Measurements from ENCODE around the gene TNS3. TPM values are rescaled to one million over a fixed set of nuclear protein-coding genes. Genes with fewer than 3 reads are reported as not detected.

TNS3 gene
- polyA plus RNA-seq, 1 of the 3 experiments (the other 2 are of a cell fraction): 72.3 TPM

DNA sequence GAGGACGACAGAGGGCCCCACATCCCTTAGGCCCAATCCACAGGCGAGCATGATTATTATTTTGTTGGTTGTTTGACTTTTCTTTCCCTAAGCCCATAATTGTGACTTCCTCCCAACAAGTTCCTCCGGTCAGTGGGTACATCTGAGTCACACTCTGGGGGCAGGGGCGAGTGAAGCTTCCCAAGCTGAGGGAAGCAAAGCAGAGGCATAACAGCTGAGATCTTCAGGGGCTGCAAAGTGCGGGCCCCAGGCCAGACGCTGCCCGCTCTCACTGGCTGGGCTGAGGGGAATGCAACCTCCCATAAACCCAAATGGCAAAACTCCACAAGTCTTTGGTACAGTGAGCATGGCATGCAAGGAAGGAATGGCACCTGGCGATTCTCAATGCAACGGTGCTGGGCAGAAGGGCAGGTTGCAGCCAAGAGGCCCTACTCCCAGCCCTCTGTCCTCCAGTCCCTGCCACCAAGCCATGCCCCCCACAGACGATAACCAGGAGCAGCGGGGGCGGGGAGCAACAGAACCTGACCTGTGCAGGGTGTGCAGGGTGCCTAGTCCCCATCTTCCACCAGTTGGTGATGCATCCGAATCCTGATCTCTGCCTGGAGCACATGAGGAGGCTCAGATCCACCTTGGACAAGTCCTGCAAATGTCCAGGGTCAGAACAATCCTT lies 25.3 kb downstream of the TNS3 start (continued):
- TF ChIP-seq TAF1 (IDR thresholded peaks at IDR 0.05; ENCODE audit: borderline replicate concordance, low read depth, low read length) (no peak), MXI1 (IDR thresholded peaks at IDR 0.05; ENCODE audit: low read depth, low read length) (no peak), NRF1 (IDR thresholded peaks at IDR 0.05; ENCODE audit: low read depth, low read length) (no peak), RAD21 (IDR thresholded peaks at IDR 0.05; ENCODE audit: low read length) (no peak)

DNA sequence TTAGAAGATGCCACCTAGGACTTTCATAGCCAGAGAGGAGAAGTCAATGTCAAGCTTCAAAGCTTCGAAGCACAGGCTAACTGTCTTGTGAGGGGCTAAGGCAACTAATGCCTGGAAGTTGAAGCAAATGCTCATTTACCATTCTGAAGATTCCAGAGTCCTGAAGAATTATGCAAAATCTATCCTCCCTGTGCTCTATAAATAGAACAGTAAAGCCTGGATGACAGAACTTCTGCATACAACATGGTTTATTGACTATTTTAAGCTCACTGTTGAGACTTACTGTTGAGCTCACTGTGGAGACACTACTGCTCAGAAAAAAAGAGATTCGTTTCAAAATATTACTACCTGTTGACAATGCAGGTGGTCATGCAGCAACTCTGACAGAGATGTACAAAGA lies 28.6 kb downstream of the TNS3 start:
- H3K36me3 ChIP-seq (replicated peaks in 1 of 2; ENCODE audit: control insufficient read depth in 1 of 2, insufficient read depth in 2 of 2, low read length in 1 of 2): peaks cover 3 to 15% of the 10 kb centered on the region in 2 experiments
- peaks cover 3 to 31% of the 10 kb centered on the region in 2 experiments; a peak in 3 of 4 replicates for H3K4me1 ChIP-seq (ENCODE audit: control insufficient read depth in 1 of 2, insufficient read depth in 2 of 2, low read depth in 1 of 2, low read length in 1 of 2)
- H3K4me2 ChIP-seq: no peak overlapping the region
- H3K27me3 ChIP-seq (ENCODE audit: insufficient read depth): no peaks in the 10 kb centered on the region
- no peak for TF ChIP-seq RCOR1 (IDR thresholded peaks at IDR 0.05; ENCODE audit: low read length)
- no peak for TF ChIP-seq NRF1 (IDR thresholded peaks at IDR 0.05; ENCODE audit: low read depth, low read length)
- TF ChIP-seq, protein P1, sequence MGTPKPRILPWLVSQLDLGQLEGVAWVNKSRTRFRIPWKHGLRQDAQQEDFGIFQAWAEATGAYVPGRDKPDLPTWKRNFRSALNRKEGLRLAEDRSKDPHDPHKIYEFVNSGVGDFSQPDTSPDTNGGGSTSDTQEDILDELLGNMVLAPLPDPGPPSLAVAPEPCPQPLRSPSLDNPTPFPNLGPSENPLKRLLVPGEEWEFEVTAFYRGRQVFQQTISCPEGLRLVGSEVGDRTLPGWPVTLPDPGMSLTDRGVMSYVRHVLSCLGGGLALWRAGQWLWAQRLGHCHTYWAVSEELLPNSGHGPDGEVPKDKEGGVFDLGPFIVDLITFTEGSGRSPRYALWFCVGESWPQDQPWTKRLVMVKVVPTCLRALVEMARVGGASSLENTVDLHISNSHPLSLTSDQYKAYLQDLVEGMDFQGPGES (IDR thresholded peaks at IDR 0.05; ENCODE audit: low read depth, low read length): no peak
- TF ChIP-seq, protein P2, sequence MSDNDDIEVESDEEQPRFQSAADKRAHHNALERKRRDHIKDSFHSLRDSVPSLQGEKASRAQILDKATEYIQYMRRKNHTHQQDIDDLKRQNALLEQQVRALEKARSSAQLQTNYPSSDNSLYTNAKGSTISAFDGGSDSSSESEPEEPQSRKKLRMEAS (IDR thresholded peaks at IDR 0.05; ENCODE audit: low read depth): no peak
- no peak for TF ChIP-seq MEF2A (IDR thresholded peaks at IDR 0.05; ENCODE audit: borderline replicate concordance, low read depth)
- TF ChIP-seq, protein P3, sequence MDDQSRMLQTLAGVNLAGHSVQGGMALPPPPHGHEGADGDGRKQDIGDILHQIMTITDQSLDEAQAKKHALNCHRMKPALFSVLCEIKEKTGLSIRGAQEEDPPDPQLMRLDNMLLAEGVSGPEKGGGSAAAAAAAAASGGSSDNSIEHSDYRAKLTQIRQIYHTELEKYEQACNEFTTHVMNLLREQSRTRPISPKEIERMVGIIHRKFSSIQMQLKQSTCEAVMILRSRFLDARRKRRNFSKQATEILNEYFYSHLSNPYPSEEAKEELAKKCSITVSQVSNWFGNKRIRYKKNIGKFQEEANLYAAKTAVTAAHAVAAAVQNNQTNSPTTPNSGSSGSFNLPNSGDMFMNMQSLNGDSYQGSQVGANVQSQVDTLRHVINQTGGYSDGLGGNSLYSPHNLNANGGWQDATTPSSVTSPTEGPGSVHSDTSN (IDR thresholded peaks at IDR 0.05): no peak
- TF ChIP-seq TCF12 (IDR thresholded peaks at IDR 0.05): no peak
- peaks cover 6% of the 10 kb centered on the region for H4K20me1 ChIP-seq (ENCODE audit: insufficient read depth)
- ChIA-PET CTCF (interaction anchor here (1.3 to 2.2 kb wide), 2 partner anchors 9 to 266 kb away, joined by 5 to 6 read pairs; no protein-coding TSS in a partner anchor), POLR2A (no interaction called here)
- no peaks in the 10 kb centered on the region for H3K9me2 ChIP-seq
- no peak overlapping the region for H3K9ac ChIP-seq
- peaks cover 16% of the 10 kb centered on the region for H3F3A ChIP-seq (replicated peaks; ENCODE audit: insufficient read depth)
- WGBS (ENCODE audit: low lambda C conversion rate): 98% methylated on average over 2 of the region's 2 CpGs
- DNase-seq: no peak
- no peak overlapping the region for H3K4me3 ChIP-seq (ENCODE audit: low read depth in 2 of 2, low read length in 1 of 2)
- no peak overlapping the region for H2AFZ ChIP-seq (ENCODE audit: low read depth)
- no peaks in the 10 kb centered on the region for H3K9me3 ChIP-seq
- H3K79me2 ChIP-seq (ENCODE audit: insufficient read depth): peaks cover 34% of the 10 kb centered on the region; the same call in 1 of the 2 replicates
- H3K27ac ChIP-seq (ENCODE audit: low read depth in 2 of 2, low read length in 1 of 2): no peak overlapping the region

DNA sequence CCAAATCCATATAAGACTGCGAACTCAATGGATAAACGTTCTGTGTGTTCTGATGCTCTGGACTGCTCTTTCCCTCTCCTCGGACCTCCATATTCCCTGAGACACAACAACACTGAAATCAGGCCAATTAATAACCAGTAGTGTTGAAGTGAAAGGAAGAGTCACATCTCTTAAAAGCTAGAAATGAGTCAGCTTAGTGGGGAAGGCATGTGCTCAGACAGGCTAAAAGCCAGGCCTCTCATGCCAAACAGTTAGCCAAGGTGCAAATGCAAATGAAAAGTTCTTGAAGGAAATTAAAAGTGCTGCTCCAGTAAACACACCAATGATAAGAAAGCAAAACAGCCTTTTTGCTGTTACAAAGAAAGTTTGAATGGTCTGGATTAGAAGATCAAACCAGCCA lies 29.3 kb downstream of the TNS3 start:
- Histone ChIP-seq H3K9me3 (no peaks in the 10 kb centered on the region), H3K27me3 (ENCODE audit: insufficient read depth) (no peaks in the 10 kb centered on the region), H4K20me1 (ENCODE audit: insufficient read depth) (peaks cover 12% of the 10 kb centered on the region), H3K9me2 (no peaks in the 10 kb centered on the region), H3K79me2 (ENCODE audit: insufficient read depth) (peaks cover 36% of the 10 kb centered on the region; the same call in 1 of the 2 replicates), H3K4me2 (no peak overlapping the region), H3K4me1 (ENCODE audit: control insufficient read depth in 1 of 2, insufficient read depth in 2 of 2, low read depth in 1 of 2, low read length in 1 of 2) (peaks cover 3 to 25% of the 10 kb centered on the region in 2 experiments; a peak in 3 of 4 replicates), H3K36me3 (replicated peaks in 1 of 2; ENCODE audit: control insufficient read depth in 1 of 2, insufficient read depth in 2 of 2, low read length in 1 of 2) (peaks cover 3 to 15% of the 10 kb centered on the region in 2 experiments), H3F3A (replicated peaks; ENCODE audit: insufficient read depth) (peaks cover 15% of the 10 kb centered on the region), H3K27ac (ENCODE audit: low read depth in 2 of 2, low read length in 1 of 2) (peak overlapping the region in 1 of 2 experiments; percentile 11; a peak in 1 of 4 replicates), H2AFZ (ENCODE audit: low read depth) (no peak overlapping the region), H3K9ac (no peak overlapping the region), H3K4me3 (ENCODE audit: low read depth in 2 of 2, low read length in 1 of 2) (no peak overlapping the region)
- ChIA-PET POLR2A (no interaction called here), CTCF (interaction anchor here (1.3 kb wide), 1 partner anchor 10 kb away, joined by 5 read pairs; no protein-coding TSS in a partner anchor)
- peak; percentile 33; the same call in 1 of the 2 replicates for TF ChIP-seq TCF12 (IDR thresholded peaks at IDR 0.05)
- no peak for TF ChIP-seq GABPA (IDR thresholded peaks at IDR 0.05; ENCODE audit: low read depth)
- peak; percentile 61; the same call in 1 of the 2 replicates for TF ChIP-seq FOSL2 (IDR thresholded peaks at IDR 0.05; ENCODE audit: borderline replicate concordance, low read depth)
- TF ChIP-seq RAD21 (IDR thresholded peaks at IDR 0.05; ENCODE audit: low read length): no peak
- peak; percentile 40; the same call in 1 of the 2 replicates for TF ChIP-seq NFIC (IDR thresholded peaks at IDR 0.05; ENCODE audit: borderline replicate concordance)
- TF ChIP-seq SMC3 (IDR thresholded peaks at IDR 0.05; ENCODE audit: low read depth, low read length): no peak
- TF ChIP-seq, protein P3 (IDR thresholded peaks at IDR 0.05): peak; percentile 35; the same call in 1 of the 2 replicates
- no peak for TF ChIP-seq FOXM1 (IDR thresholded peaks at IDR 0.05; ENCODE audit: low read depth)
- TF ChIP-seq JUND (IDR thresholded peaks at IDR 0.05): peak; percentile 45; the same call in 1 of the 2 replicates
- TF ChIP-seq, protein P2 (IDR thresholded peaks at IDR 0.05; ENCODE audit: low read depth): peak; percentile 92
- DNase-seq: no peak
- 45% methylated on average over 3 of the region's 3 CpGs for WGBS (ENCODE audit: low lambda C conversion rate)

Measured in SK-N-SH (cell line).